Measurements from ENCODE around the gene MTX1.
"Not testable (repeated sequence)": the region's sequence is repeated elsewhere in the genome, so short reads cannot be mapped to it uniquely, and the experiment has no call there.

MTX1 gene

GRCh38 chr1:155208541-155209311, at the start of gene MTX1:
MTX1 (plus strand) TSS chr1:155208695; CDS start chr1:155208805, 110 bp downstream.
- peak; percentile 86 for DNase-seq (ENCODE audit: low spot score)

- DNase-seq (ENCODE audit: low spot score), result no peak
Measured at GRCh38 chr1:155158991-155159390, 49.5 kb upstream of the MTX1 start.

GRCh38 chr1:155160128-155160527, 48.4 kb upstream of the MTX1 start:
- DNase-seq (ENCODE audit: low spot score), result no peak

- not testable (repeated sequence) for DNase-seq (ENCODE audit: low spot score)
Measured at GRCh38 chr1:155162631-155163030, 45.9 kb upstream of the MTX1 start.

DNA sequence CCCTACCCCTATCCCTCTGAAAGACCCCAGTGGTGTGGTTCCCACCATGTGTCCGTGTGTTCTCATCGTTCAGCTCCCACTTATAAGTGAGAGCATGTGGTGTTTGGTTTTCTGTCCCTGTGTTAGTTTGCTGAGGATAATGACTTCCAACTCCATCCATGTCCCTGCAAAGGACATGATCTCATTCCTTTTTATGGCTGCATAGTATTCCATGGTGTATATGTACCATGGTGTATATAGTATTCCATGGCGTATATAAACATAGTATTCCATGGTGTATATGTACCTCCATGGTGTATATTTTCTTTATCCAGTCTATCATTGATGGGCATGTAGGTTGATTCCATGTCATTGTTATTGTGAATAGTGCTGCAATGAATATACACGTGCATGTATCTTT, 44.7 kb upstream of the MTX1 start:
- DNase-seq (ENCODE audit: low spot score), result not testable (repeated sequence)

GRCh38 chr1:155164625-155165024, 43.9 kb upstream of the MTX1 start:
- not testable (repeated sequence) for DNase-seq (ENCODE audit: low spot score)

- DNase-seq (ENCODE audit: low spot score), result no peak
Measured at GRCh38 chr1:155166051-155166470, 42.4 kb upstream of the MTX1 start.

DNA sequence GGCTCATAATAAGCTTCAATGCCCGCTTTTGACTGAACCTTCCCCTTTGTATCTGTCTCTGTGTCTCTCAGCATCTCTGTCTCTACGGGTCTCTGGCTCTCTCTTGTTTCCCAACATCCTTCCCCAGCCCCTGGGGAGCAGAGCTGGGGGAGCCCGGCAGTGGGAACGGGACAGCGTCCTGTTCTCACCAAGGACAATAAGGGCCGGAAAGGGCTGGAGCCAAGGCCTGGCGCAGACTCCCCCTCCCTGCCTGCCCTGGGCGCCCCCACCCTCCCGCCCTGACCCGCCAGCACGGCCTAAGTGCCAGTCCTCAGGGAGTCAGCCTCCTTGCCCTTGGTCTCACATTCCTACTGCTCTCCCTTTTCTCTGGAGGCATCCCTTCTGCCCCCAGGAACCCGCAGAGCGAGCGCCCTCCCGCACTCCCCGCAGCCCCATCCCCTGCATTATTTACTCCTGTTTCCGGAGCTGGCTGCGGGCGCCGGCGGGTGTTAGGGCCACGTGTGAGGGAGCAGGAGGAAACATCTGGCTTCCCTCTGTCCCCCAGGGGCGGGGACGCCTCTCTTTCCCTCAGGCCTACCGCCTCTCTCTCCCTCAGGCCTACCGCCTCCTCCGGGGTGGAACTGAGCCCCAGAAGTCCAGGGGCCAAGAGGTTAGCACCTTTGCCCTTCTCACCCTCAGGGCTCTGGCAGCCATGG, 41.9 kb upstream of the MTX1 start:
- DNase-seq (ENCODE audit: low spot score), result no peak

DNA sequence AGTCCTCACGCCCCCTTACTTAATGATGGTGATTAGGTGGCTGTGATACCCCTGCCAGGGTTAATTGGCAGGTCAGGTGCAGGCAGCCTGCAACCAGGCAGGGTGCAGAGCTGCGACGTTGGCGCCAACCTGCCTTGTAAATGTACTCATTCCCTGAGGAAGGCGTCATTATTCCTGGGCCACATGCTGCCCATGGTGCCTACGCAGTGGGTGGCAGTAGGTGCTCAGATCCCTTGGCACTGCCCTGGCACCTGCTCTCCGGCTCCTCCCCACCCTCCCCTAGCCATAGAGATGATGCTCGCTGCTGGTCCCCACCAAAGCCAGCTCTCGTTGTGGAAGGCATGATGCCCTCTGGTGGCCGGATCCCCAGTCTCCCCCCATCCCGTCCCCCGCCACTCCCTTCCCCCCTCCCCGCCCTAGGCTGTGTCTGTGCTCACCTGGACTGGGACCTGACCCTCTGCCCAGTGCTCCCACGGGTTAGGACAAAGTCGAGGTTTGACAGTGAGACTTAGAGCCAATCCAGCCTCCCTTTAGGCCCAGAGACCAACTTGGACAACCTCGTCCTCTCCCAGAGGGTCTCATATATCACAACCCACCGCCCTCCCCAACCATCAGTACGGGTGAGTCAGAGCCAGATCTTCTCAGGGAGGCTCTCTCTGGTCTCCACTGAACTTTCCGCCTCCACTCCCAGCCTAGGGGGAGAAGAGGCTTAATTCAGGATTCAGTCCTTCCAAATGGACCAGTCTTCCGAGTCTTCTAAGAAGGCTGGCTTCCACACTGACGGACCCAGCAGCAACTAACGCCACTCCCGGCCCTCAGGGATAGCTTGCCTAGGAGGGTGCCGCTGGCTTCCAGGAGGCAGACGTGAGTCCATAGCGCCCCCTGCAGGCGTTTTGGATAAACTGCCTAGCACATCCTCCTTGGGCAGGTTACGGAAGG, 41.1 kb upstream of the MTX1 start:
- DNase-seq (ENCODE audit: low spot score), result peak; percentile 93

GRCh38 chr1:155168105-155168445, 40.4 kb upstream of the MTX1 start:
- not testable (repeated sequence) for DNase-seq (ENCODE audit: low spot score)

DNA sequence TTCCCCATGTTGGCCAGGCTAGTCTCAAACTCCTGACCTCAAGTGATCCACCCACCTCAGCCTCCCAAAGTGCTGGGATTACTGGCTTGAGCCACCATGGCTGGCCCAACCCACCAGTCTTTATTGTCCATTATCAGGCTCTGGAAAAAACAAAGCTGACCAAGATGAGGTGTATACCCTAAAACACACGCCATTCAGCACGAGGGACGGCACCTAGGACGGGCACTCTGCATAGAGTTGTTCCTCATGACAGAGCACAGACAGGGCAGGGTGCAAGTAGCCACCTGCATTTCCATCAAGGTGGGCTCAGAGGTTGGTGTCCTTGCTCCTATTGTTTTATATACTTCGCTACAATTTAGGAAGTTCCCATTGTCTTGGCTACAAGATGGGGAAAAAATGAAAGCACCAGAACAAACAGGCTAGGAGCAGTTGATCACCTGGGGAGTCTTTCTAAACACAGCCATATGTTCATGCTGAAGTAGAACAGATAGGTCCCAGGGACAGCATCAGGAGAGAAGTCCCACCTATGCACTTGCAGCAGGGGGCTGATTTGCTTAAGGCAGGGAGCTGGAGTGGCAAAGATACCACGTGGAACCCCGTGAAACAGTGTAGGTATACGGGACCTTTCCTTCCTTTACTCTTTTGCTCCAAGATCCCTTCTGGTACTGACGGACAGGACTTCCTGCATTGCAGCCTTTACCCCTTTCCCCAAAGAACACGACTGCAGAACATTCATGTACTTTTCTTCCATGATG, 39.9 kb upstream of the MTX1 start:
- no peak for DNase-seq (ENCODE audit: low spot score)

DNA sequence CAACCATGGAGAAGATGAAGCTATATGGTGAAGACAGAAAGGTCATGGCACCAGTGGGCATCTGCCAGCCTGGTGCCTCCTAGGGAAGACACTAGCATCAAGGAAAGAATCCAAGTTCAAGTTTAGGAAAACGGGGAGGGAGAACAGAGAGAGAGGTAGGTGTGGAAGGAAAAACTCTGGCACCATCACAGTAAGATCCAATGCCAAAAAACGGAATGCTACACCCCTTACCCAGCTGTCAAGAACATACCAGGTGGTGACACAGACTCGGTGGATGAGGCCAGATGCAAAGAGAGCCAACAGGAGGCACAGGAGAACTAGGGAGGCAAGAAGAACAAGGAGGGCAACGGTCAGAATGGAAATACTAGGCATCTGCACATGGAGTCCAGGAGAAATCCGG, 39.0 kb upstream of the MTX1 start:
- DNase-seq (ENCODE audit: low spot score), result no peak

DNA sequence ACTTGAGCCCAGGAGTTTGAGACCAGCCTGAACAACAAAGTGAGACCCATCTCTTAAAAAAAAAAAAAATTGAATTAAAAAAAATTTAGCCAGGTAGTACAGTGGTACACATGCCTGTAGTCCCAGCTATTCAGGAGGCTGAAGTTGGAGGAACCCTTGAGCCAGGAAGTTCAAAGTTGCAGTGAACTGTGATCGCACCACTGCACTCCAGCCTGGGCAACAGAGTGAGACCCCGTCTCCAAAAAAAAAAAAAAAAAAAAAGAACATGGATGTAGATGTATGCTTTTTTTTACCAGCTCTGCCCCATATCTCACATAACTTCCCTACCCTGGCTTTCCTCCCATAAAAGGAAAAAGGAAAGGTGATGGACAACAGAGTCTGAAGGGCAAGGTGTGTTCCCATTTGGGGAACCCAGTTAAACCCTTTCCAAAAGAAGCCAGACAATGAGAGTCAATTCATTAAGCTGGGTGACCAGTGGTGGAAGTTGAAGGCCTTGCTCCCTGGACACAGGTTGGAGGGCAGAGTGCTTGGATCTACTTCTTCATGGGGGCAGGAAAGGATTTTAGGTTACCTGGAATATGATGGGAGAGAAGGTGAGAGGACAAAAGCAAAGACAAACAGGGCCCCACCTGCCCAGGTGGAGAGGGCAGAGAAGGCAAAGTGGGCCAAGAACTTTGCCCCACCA, 38.3 kb upstream of the MTX1 start:
- no peak for DNase-seq (ENCODE audit: low spot score)

GRCh38 chr1:155170806-155171205, 37.7 kb upstream of the MTX1 start:
- no peak for DNase-seq (ENCODE audit: low spot score)

- peak; percentile 15 for DNase-seq (ENCODE audit: low spot score)
Measured at GRCh38 chr1:155171836-155172731, 36.4 kb upstream of the MTX1 start.

GRCh38 chr1:155172732-155173477, 35.6 kb upstream of the MTX1 start, which contains the start of gene KRTCAP2:
KRTCAP2 (minus strand) TSS chr1:155173304; CDS start chr1:155173224, 80 bp downstream.
- DNase-seq (ENCODE audit: low spot score), result peak; percentile 99

- no peak for DNase-seq (ENCODE audit: low spot score)
Measured at GRCh38 chr1:155173478-155174323, 34.8 kb upstream of the MTX1 start, which contains the start of gene TRIM46. TRIM46 (plus strand) TSS chr1:155173849; CDS start chr1:155173967, 118 bp downstream.
